ENCODE measurements around the gene NWD2. TPM values are rescaled to one million over a fixed set of nuclear protein-coding genes. Genes with fewer than 3 reads are reported as not detected.

The NWD2 gene
- polyA plus RNA-seq, 1 experiment, result not detected

GRCh38 chr4:37236165-37236564, 8.4 kb upstream of the NWD2 start:
- Histone ChIP-seq H3K27me3 (ENCODE audit: control insufficient read depth, insufficient read depth, low read length) (no peaks in the 10 kb centered on the region), H3K4me3 (ENCODE audit: low read depth, low read length) (no peak overlapping the region), H3K36me3 (ENCODE audit: control insufficient read depth, insufficient read depth, low read length) (no peaks in the 10 kb centered on the region)
- TF ChIP-seq, protein P1, sequence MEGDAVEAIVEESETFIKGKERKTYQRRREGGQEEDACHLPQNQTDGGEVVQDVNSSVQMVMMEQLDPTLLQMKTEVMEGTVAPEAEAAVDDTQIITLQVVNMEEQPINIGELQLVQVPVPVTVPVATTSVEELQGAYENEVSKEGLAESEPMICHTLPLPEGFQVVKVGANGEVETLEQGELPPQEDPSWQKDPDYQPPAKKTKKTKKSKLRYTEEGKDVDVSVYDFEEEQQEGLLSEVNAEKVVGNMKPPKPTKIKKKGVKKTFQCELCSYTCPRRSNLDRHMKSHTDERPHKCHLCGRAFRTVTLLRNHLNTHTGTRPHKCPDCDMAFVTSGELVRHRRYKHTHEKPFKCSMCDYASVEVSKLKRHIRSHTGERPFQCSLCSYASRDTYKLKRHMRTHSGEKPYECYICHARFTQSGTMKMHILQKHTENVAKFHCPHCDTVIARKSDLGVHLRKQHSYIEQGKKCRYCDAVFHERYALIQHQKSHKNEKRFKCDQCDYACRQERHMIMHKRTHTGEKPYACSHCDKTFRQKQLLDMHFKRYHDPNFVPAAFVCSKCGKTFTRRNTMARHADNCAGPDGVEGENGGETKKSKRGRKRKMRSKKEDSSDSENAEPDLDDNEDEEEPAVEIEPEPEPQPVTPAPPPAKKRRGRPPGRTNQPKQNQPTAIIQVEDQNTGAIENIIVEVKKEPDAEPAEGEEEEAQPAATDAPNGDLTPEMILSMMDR (IDR thresholded peaks at IDR 0.05; ENCODE audit: insufficient read depth, low read depth, low read length), result no peak
- POLR2A ChIA-PET, result no interaction called here
- DNase-seq (ENCODE audit: low read depth), result no peak
- CTCF ChIA-PET, result no interaction called here

DNA sequence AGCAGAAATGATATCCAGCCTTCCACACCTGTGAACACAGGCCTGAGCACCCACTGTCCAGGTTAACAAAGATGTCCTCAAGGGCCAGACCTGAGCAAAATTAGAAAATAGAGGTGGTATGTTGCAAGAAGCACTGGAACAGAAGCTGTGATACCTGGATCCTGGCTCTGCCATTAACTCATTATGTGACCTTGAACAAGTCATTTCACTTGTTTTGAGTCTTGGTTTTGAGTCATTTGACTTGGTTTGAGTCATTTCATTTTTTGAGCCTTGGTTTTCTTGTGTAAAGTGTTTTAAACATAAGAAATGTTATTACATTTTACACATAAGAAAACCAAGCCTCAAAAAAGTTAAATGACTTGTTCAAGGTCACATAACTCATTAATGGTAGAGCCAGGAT, 2.9 kb upstream of the NWD2 start:
- peaks cover 3% of the 10 kb centered on the region; the same call in 1 of the 2 replicates for H3K27me3 ChIP-seq (ENCODE audit: control insufficient read depth, insufficient read depth, low read length)
- ChIA-PET CTCF (no interaction called here), POLR2A (no interaction called here)
- TF ChIP-seq, protein P1 (IDR thresholded peaks at IDR 0.05; ENCODE audit: insufficient read depth, low read depth, low read length), result no peak
- no peak overlapping the region for H3K4me3 ChIP-seq (ENCODE audit: low read depth, low read length)
- no peaks in the 10 kb centered on the region for H3K36me3 ChIP-seq (ENCODE audit: control insufficient read depth, insufficient read depth, low read length)
- DNase-seq (ENCODE audit: low read depth), result no peak

DNA sequence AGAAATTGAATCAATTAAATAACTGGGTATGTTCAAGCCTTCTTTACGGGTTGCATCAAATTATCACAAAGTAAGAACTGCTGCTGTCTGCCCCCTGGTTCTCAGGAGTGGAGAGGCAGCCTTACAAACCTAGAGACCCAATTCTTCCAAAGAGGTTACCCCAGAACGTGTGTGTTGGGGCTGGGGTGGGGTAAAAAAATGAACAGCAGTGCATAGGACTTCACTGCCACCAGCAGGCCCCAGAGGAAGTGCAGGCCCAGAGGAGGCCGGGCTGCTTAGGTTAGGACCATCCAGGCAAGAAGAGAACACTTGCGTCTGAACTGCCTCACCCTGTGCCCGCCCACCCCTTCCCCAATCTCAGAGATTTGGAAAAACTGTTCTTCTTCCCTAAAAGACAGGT, 1.5 kb upstream of the NWD2 start:
- Histone ChIP-seq H3K27me3 (ENCODE audit: control insufficient read depth, insufficient read depth, low read length) (peaks cover 3% of the 10 kb centered on the region; the same call in 1 of the 2 replicates), H3K36me3 (ENCODE audit: control insufficient read depth, insufficient read depth, low read length) (no peaks in the 10 kb centered on the region), H3K4me3 (ENCODE audit: low read depth, low read length) (no peak overlapping the region)
- TF ChIP-seq, protein P1 (IDR thresholded peaks at IDR 0.05; ENCODE audit: insufficient read depth, low read depth, low read length), result no peak
- no peak for DNase-seq (ENCODE audit: low read depth)
- ChIA-PET CTCF (no interaction called here), POLR2A (no interaction called here)

GRCh38 chr4:37243722-37244582, 591 bp upstream of the NWD2 start:
- DNase-seq (ENCODE audit: low read depth), result no peak
- POLR2A ChIA-PET, result no interaction called here
- TF ChIP-seq, protein P1 (IDR thresholded peaks at IDR 0.05; ENCODE audit: insufficient read depth, low read depth, low read length), result no peak
- Histone ChIP-seq H3K4me3 (ENCODE audit: low read depth, low read length) (no peak overlapping the region), H3K27me3 (ENCODE audit: control insufficient read depth, insufficient read depth, low read length) (peaks cover 3% of the 10 kb centered on the region; the same call in 1 of the 2 replicates), H3K36me3 (ENCODE audit: control insufficient read depth, insufficient read depth, low read length) (no peaks in the 10 kb centered on the region)
- CTCF ChIA-PET, result no interaction called here

DNA sequence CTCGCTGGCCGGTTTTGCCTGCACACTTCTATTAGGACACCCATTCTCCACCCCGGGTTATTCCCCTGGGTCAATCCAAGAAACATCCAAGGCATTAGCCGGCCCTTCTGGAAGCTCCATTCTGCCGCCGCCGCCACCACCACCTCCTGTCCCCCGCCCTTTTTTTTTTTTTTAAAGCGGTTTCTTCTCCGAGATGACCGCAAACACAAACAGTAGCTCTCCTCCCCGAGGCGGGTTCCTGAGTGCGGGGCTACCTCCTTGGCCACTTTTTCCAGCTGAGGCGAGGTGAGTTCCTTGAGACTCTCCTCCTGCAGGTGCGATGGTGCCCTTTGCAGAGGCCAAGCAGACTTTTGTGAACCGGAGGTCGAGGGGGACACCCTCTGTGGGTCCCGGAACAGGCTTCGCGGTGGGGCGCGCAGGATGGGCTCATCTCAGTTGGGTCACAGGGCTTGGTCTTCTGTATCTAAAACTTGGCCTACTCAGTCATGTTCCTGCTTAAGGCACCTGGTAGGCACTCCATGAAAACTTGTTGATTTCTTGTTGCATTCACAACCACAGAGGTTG, 930 bp downstream of the NWD2 start:
- POLR2A ChIA-PET, result no interaction called here
- Histone ChIP-seq H3K36me3 (ENCODE audit: control insufficient read depth, insufficient read depth, low read length) (no peaks in the 10 kb centered on the region), H3K27me3 (ENCODE audit: control insufficient read depth, insufficient read depth, low read length) (peaks cover 3% of the 10 kb centered on the region; the same call in 1 of the 2 replicates), H3K4me3 (ENCODE audit: low read depth, low read length) (no peak overlapping the region)
- no peak for DNase-seq (ENCODE audit: low read depth)
- TF ChIP-seq, protein P1 (IDR thresholded peaks at IDR 0.05; ENCODE audit: insufficient read depth, low read depth, low read length), result no peak
- CTCF ChIA-PET, result no interaction called here
